Measurements from ENCODE around the gene IL36A.

DNA sequence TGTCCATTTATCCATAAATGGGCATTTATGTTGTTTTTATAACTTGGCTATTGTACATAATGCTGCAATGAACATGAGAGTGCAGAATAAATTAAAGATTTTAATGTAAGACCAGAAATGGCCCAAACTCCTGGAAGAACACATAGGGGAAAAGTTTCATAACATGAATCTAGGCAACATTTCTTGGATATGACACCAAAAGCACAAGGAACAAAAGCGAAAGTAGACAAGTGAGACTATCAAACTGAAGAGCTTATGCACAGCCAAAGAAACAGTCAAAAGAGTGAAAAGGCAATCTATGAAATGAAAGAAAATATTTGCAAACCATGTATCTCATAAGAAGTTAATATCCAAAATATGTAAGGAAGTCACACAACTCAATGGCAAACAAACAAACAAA, 5.8 kb downstream of the IL36A start:
- TF ChIP-seq, protein P1, sequence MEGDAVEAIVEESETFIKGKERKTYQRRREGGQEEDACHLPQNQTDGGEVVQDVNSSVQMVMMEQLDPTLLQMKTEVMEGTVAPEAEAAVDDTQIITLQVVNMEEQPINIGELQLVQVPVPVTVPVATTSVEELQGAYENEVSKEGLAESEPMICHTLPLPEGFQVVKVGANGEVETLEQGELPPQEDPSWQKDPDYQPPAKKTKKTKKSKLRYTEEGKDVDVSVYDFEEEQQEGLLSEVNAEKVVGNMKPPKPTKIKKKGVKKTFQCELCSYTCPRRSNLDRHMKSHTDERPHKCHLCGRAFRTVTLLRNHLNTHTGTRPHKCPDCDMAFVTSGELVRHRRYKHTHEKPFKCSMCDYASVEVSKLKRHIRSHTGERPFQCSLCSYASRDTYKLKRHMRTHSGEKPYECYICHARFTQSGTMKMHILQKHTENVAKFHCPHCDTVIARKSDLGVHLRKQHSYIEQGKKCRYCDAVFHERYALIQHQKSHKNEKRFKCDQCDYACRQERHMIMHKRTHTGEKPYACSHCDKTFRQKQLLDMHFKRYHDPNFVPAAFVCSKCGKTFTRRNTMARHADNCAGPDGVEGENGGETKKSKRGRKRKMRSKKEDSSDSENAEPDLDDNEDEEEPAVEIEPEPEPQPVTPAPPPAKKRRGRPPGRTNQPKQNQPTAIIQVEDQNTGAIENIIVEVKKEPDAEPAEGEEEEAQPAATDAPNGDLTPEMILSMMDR (IDR thresholded peaks at IDR 0.05 in 2 of 3, conservative IDR thresholded peaks at IDR 0.05 in 1 of 3; ENCODE audit: insufficient read depth in 2 of 3, low read depth in 1 of 3, low read length in 3 of 3) = no peak
- no peak for TF ChIP-seq MTA3 (IDR thresholded peaks at IDR 0.05; ENCODE audit: borderline replicate concordance)
